Mesothelial cell of epicardium (in vitro differentiated cells): ENCODE measurements around the gene GRIK5. TPM values are rescaled to one million over a fixed set of nuclear protein-coding genes. Genes with fewer than 3 reads are reported as not detected.
A peak's percentile ranks its signal among the peaks of the same experiment; 100 is the strongest.
"Not testable (repeated sequence)": the region's sequence is repeated elsewhere in the genome, so short reads cannot be mapped to it uniquely, and the experiment has no call there.

Source experiments
- DNase-seq, 2 experiments: peaks; one replicate each; pipeline ENCODE4 v3.0.0; 2021; ENCODE audit warnings: low spot score in 2 of 2; ENCODE audit not compliant: unreplicated experiment in 2 of 2
- H3K27ac Mint-ChIP-seq: 2 replicates; pipeline ENCODE4 v1.8.0; 2021; ENCODE audit warnings: mixed read lengths
- H3K27me3 Mint-ChIP-seq: 2 replicates; pipeline ENCODE4 v1.8.0; 2021; ENCODE audit warnings: low read depth, mixed read lengths
- H3K36me3 Mint-ChIP-seq: 2 replicates; pipeline ENCODE4 v1.8.0; 2021; ENCODE audit warnings: mixed read lengths
- H3K4me1 Mint-ChIP-seq: 2 replicates; pipeline ENCODE4 v1.8.0; 2021; ENCODE audit warnings: mixed read lengths
- H3K4me3 Mint-ChIP-seq: 2 replicates; pipeline ENCODE4 v1.8.0; 2021; ENCODE audit warnings: mild to moderate bottlenecking, moderate library complexity, mixed read lengths
- H3K9me3 Mint-ChIP-seq: 2 replicates; pipeline ENCODE4 v1.8.0; 2021; ENCODE audit warnings: mixed read lengths
- CTCF ChIP-seq: fragments of 200-600 bp; sonication (generic); IDR thresholded peaks from one replicate; pipeline ENCODE4 v1.5.0; 2021; ENCODE audit warnings: antibody characterized with exemption; ENCODE audit not compliant: unreplicated experiment
- total RNA-seq: library from RNA; stranded (reverse); gene quantifications from 3 replicates; pipeline ENCODE4 v1.2.1, GENCODE V29; 2021

GRIK5 gene
- total RNA-seq, 1 donor from 2014 or later: 38.3 TPM

GRCh38 chr19:42037649-42038048, 32.4 kb downstream of the GRIK5 start:
- DNase-seq: no peak
- H3K9me3 Mint-ChIP-seq: no peaks in the 10 kb centered on the region
- no peaks in the 10 kb centered on the region for H3K36me3 Mint-ChIP-seq
- TF ChIP-seq CTCF: no peak
- no peak overlapping the region for H3K27ac Mint-ChIP-seq
- peaks cover 2% of the 10 kb centered on the region for H3K4me1 Mint-ChIP-seq
- H3K27me3 Mint-ChIP-seq: no peaks in the 10 kb centered on the region
- H3K4me3 Mint-ChIP-seq: no peak overlapping the region

GRCh38 chr19:42034640-42035391, 35.2 kb downstream of the GRIK5 start:
- peak; percentile 92 for TF ChIP-seq CTCF
- H3K9me3 Mint-ChIP-seq, H3K27me3 Mint-ChIP-seq, H3K4me1 Mint-ChIP-seq, H3K4me3 Mint-ChIP-seq, H3K36me3 Mint-ChIP-seq, H3K27ac Mint-ChIP-seq: not testable (repeated sequence)
- peak in 1 of 2 experiments; percentile 51 for DNase-seq

DNA sequence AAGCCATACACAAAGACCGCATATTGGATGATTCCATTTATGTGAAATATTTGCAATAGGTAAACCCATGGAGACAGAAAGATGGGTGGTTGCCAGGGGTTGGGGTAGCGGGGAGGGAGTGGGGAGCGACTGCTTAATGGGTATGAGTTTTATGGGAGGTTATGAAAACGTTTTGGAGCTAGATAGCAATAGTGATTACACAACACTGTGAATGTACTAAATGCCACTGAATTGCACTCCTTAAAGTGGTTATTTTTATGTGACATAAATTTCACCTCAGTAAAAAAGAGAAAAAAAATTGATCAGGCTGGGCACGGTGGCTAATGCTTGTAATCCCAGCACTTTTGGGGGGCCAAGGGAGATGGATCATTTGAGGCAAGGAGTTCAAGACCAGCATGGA, 36.6 kb downstream of the GRIK5 start:
- no peak overlapping the region for H3K27ac Mint-ChIP-seq
- no peak for TF ChIP-seq CTCF
- H3K36me3 Mint-ChIP-seq: peaks cover 5% of the 10 kb centered on the region
- no peaks in the 10 kb centered on the region for H3K9me3 Mint-ChIP-seq
- H3K27me3 Mint-ChIP-seq: peaks cover 8% of the 10 kb centered on the region
- DNase-seq: no peak
- peaks cover 7% of the 10 kb centered on the region for H3K4me1 Mint-ChIP-seq
- H3K4me3 Mint-ChIP-seq: no peak overlapping the region

DNA sequence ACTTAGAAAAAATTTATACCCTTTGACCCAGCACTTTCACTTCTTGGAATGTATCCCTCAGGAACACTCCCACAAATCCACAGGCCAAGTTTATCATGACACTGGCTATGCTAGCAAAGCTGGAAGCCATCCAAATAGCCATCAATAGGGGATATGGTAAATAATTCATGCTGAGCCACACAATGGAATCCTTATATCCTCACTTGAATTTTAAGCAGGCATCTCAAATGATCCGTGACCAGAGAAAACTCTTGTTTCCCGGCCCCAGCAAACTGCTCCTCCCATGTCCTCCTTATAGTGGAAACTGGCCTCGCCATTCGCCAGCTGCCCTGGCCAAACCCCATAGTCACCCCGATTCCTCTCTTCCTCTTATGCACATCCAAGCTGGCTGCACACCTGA, 37.6 kb downstream of the GRIK5 start:
- Mint-ChIP-seq H3K36me3 (peaks cover 5% of the 10 kb centered on the region), H3K27ac (no peak overlapping the region), H3K27me3 (peaks cover 11% of the 10 kb centered on the region), H3K4me1 (peaks cover 7% of the 10 kb centered on the region), H3K4me3 (no peak overlapping the region), H3K9me3 (no peaks in the 10 kb centered on the region)
- DNase-seq: no peak
- TF ChIP-seq CTCF: no peak

DNA sequence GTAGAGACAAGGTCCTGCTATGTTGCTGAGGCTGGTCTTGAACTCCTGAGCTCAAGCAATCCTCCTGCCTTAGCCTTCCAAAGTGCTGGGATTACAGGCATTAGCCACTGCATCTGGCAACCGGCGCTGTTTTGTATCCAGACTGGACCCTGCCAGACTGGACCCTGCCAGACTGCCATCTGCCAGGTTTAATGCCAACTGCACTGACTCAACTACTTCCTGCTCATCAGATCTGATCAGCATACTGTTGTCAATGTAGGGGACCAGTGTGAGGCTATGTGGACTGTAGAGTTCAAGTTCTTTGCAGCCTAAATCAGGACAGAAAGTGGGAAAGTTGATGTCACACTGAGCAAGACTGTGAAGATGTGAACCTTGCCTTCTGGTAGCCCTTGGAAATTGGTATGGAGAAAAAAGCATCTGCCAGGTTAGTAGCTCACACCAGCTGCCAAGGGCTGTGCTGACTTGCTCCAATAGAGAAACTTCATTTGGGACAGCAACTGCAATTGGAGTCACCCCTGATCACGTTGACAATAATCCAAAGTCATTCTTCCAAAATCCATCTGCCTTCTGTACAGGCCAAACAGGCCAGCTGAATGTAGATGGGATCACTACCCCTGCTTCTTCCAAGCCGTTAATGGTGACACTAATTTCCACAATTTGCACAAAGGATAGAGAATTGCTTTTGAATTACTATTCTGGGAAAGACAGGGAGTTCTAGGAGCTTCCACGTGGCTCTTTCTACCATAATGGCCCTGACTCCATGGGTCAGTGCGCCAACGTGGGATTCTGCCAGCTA, 39.2 kb downstream of the GRIK5 start:
- Mint-ChIP-seq H3K4me3 (no peak overlapping the region), H3K27ac (no peak overlapping the region), H3K27me3 (peaks cover 11% of the 10 kb centered on the region), H3K4me1 (peaks cover 7% of the 10 kb centered on the region), H3K36me3 (peaks cover 5% of the 10 kb centered on the region), H3K9me3 (no peaks in the 10 kb centered on the region)
- TF ChIP-seq CTCF: no peak
- DNase-seq: no peak
